ENCODE data around the gene ATP9A.
"Not testable (repeated sequence)": the region's sequence is repeated elsewhere in the genome, so short reads cannot be mapped to it uniquely, and the experiment has no call there.

ATP9A gene, protein sequence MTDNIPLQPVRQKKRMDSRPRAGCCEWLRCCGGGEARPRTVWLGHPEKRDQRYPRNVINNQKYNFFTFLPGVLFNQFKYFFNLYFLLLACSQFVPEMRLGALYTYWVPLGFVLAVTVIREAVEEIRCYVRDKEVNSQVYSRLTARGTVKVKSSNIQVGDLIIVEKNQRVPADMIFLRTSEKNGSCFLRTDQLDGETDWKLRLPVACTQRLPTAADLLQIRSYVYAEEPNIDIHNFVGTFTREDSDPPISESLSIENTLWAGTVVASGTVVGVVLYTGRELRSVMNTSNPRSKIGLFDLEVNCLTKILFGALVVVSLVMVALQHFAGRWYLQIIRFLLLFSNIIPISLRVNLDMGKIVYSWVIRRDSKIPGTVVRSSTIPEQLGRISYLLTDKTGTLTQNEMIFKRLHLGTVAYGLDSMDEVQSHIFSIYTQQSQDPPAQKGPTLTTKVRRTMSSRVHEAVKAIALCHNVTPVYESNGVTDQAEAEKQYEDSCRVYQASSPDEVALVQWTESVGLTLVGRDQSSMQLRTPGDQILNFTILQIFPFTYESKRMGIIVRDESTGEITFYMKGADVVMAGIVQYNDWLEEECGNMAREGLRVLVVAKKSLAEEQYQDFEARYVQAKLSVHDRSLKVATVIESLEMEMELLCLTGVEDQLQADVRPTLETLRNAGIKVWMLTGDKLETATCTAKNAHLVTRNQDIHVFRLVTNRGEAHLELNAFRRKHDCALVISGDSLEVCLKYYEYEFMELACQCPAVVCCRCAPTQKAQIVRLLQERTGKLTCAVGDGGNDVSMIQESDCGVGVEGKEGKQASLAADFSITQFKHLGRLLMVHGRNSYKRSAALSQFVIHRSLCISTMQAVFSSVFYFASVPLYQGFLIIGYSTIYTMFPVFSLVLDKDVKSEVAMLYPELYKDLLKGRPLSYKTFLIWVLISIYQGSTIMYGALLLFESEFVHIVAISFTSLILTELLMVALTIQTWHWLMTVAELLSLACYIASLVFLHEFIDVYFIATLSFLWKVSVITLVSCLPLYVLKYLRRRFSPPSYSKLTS

GRCh38 chr20:51767867-51768758 is at the start of gene ATP9A:
TSS of gene ATP9A (minus strand) at chr20:51768390. CDS start at chr20:51768369, 21 bp downstream.
- peak; percentile 28; the same call in 1 of the 2 replicates for TF ChIP-seq CTCF (conservative IDR thresholded peaks at IDR 0.05)
- peak within 1 kb of the TSS; percentile 95 for H3K27ac ChIP-seq

DNA sequence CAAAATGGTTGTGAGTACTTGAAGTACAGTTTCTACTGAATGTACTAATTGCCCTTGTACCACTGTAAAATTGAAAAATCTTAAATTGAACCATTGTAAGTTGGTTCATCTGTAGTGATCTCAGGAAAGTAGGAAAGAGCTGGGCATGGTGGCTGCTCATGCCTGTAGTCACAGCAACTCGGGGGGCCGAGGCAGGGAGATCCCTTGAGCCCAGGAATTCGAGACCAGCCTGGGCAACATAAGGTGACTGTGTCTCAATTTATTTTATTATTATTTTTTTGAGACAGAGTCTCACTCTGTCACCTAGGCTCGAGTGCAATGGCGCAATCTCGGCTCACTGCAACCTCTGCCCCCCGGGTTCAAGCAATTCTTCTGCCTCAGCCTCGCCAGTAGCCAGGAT is 48.7 kb upstream of the ATP9A start:
- not testable (repeated sequence) for H3K27ac ChIP-seq

DNA sequence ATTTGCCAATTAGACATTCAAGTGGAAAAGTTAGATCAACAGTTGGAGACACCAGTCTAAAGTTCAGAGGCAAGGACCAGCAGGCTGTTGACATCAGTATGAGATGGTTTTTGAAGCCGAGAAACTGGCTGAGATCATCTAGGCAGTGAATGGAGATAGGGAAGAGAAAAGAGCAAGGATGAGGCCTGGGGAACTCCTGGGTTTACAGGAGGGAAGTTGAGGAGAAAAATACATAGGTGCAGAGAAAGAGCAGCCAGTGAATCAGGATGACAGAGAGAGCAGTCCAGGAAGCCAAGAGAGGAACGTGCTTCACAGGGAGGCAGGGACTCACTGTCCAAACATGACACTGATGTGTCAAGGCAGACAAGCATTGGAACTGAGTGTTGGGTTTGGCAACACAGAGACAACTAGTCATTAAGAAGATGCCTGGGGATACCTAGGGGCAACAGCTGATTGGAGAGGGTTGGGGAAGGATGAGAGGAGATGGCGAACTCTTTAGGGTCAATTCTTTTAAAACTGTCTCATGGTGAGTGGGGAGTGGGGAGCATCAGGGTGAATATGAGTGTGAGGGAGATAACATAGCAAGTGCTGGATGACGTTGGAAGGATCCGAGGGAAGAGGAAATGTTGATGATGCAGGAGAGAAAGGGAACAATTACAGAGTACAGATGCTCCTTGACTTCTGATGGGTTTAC is 47.3 kb upstream of the ATP9A start:
- no peak overlapping the region for H3K27ac ChIP-seq
- no peak for TF ChIP-seq CTCF (conservative IDR thresholded peaks at IDR 0.05)

DNA sequence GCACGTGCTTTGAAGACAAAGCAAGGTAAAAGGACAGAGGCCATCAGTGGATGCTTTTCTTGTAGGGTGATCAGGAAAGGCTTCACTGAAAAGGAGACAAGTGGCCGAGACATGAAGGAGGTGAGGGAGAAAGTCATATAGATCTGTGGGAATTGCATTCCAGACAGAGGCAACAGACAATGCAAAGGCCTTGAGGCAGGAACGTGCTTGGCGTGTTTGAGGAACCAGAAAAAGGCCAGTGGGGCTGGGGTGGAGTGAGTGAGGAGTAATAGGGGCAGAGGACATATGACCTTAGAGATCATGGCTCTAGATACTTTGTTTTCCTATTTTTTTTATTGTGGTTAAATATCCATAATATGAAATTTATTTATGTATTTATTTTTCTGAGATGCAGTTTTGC is 44.7 kb upstream of the ATP9A start:
- no peak overlapping the region for H3K27ac ChIP-seq
- TF ChIP-seq CTCF (conservative IDR thresholded peaks at IDR 0.05): no peak

GRCh38 chr20:51811514-51812128 is 43.4 kb upstream of the ATP9A start:
- H3K27ac ChIP-seq: no peak overlapping the region
- TF ChIP-seq CTCF (conservative IDR thresholded peaks at IDR 0.05): no peak

DNA sequence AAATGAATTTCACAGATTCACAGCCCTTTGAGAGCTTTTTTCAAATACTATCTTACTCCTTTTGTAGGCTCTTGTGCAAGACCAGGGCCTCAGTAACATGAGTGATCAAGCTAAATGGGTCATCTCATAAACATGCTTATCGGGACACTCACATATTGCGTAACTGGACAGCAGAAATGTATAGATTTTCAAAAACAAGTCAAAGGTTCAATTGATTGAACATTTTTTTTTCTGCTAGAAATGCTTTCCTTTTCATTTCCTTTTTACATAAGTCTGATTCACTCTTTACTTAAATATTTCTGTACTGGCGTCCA is 42.8 kb upstream of the ATP9A start:
- no peak overlapping the region for H3K27ac ChIP-seq
- TF ChIP-seq CTCF (conservative IDR thresholded peaks at IDR 0.05): no peak

Measured in VCaP (cell line).